NCI-H446 treated with DMSO at 0.1 percent for 48 hours (cell line): ENCODE results near the gene RNLS.

Source experiments
- DNase-seq: peaks from one replicate; lab custom pipeline; 2025; lab: John Stamatoyannopoulos, UW

The RNLS gene

GRCh38 chr10:88582806-88583583, at the start of gene RNLS:
Gene RNLS (minus strand): TSS chr10:88583318.
- DNase-seq = peak; percentile 15

GRCh38 chr10:88624840-88625239, 41.7 kb upstream of the RNLS start:
- DNase-seq = no peak

- DNase-seq = no peak
These were observed 40.7 kb upstream of the RNLS start for GRCh38 chr10:88623835-88624234.

- no peak for DNase-seq
These were observed 37.3 kb upstream of the RNLS start for GRCh38 chr10:88620441-88620840.

- no peak for DNase-seq
These were observed 35.4 kb upstream of the RNLS start for GRCh38 chr10:88618496-88618895.

GRCh38 chr10:88617772-88618300, 34.7 kb upstream of the RNLS start:
- DNase-seq = no peak

GRCh38 chr10:88616250-88616977, 33.3 kb upstream of the RNLS start:
- DNase-seq = no peak

- no peak for DNase-seq
These were observed 25.7 kb upstream of the RNLS start for GRCh38 chr10:88608780-88609179.

GRCh38 chr10:88608052-88608732, 25.1 kb upstream of the RNLS start:
- no peak for DNase-seq

- no peak for DNase-seq
These were observed 14.9 kb upstream of the RNLS start for GRCh38 chr10:88598055-88598454.

GRCh38 chr10:88594482-88594881, 11.4 kb upstream of the RNLS start:
- no peak for DNase-seq

- no peak for DNase-seq
These were observed 9.8 kb upstream of the RNLS start for GRCh38 chr10:88592906-88593305.

GRCh38 chr10:88592381-88592780, 9.3 kb upstream of the RNLS start:
- DNase-seq = no peak

- no peak for DNase-seq
These were observed 3.3 kb upstream of the RNLS start, which contains the start of gene LIPJ for GRCh38 chr10:88586462-88586861. Gene LIPJ (plus strand): TSS chr10:88586762. CDS start chr10:88590688, 3,926 bp downstream.

GRCh38 chr10:88583584-88583957, 453 bp upstream of the RNLS start:
- DNase-seq = no peak

GRCh38 chr10:88582411-88582805, 710 bp downstream of the RNLS start:
- no peak for DNase-seq

GRCh38 chr10:88565072-88565471, 18.0 kb downstream of the RNLS start:
- no peak for DNase-seq

- DNase-seq = no peak
These were observed 21.0 kb downstream of the RNLS start for GRCh38 chr10:88562152-88562551.

GRCh38 chr10:88557658-88558057, 25.5 kb downstream of the RNLS start:
- DNase-seq = no peak

- no peak for DNase-seq
These were observed 25.9 kb downstream of the RNLS start for GRCh38 chr10:88557256-88557655.

- DNase-seq = no peak
These were observed 27.8 kb downstream of the RNLS start for GRCh38 chr10:88555190-88555908.
